ENCODE data around the gene EXOC5.
"Not testable (repeated sequence)": the region's sequence is repeated elsewhere in the genome, so short reads cannot be mapped to it uniquely, and the experiment has no call there.

Gene EXOC5

DNA sequence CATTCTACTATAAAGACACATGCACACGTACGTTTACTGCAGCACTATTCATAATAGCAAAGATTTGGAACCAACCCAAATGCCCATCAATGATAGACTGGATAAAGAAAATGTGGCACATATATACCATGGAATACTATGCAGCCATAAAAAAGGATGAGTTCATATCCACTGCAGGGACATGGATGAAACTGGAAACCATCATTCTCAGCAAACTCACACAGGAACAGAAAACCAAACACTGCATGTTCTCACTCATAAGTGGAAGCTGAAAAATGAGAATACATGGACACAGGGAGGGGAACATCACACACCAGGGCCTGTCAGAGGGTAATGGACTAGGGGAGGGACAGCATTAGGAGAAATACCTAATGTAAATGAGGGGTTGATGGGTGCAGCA, 10.5 kb downstream of the EXOC5 start:
- not testable (repeated sequence) for DNase-seq

DNA sequence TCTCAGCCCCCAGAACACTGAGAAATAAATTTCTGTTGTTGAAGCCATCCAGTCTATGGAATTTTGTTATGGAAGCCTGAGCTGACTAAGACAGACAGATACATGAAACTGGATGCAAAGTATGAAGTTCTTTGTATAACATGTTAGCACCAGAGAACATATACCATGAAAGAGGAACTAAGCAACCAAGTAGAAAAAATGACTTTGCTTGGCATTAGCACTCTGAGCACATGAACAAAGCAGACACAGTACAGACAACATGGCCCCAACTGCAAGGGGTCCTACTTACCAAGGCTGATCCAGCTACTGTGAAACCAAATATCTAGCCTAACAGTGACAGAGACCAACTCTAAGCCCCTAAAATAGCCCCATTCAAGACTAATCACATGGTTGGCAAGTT, 13.8 kb downstream of the EXOC5 start:
- no peak for DNase-seq

DNA sequence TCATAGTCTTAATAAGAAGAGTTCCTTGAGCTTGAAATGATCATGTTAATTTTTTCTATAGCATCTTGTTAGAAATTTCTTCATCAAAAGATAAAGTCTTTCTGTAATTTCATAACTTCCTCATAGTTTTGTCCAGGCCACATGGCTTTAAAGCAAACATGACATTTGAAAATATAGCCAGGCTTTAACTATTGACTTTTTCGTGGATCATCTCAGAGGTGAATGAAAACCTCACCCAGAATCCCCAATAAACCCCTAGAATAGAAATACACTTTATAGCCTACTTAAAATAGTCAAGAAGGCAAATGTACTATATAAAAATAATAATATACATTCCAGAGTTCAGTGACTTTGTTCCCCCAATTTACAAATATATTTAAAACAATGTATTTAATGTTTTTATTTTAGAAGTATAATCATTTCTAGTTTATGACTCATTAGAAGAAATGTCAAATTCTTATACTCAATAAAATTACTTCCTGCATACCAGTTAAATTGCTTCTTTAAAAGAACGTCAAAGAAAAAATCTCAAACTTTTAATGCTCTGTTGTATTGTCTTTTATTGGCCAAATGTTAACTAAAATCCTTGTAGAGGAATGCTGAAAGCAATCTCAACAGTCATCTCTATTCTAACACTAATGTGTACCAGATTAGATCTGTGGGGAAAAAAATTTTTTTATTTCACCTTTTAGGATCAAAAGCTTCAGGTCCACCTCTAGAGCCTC, 21.6 kb downstream of the EXOC5 start:
- DNase-seq: no peak

DNA sequence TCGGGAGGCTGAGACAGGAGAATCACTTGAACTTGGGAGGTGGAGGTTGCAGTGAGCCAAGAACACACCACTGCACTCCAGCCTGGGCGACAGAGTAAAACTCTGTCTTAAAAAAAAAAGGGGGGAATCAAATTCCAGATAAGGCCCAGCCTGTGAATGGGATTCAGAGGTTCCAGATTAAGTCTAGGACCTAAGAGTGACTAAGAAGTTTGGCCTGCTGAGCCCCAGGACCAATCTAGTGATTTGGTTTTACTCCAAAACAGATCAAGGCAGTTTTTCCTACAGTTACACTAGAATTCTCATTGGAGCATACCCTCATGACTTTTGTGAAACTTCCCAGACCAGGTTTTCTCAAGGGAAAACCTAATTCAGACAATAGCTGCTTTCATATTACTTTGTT, 22.8 kb downstream of the EXOC5 start:
- no peak for DNase-seq

- no peak for DNase-seq
Measured at GRCh38 chr14:57244106-57244505, 24.6 kb downstream of the EXOC5 start.

- DNase-seq: no peak
Measured at GRCh38 chr14:57243320-57243719, 25.4 kb downstream of the EXOC5 start.

DNA sequence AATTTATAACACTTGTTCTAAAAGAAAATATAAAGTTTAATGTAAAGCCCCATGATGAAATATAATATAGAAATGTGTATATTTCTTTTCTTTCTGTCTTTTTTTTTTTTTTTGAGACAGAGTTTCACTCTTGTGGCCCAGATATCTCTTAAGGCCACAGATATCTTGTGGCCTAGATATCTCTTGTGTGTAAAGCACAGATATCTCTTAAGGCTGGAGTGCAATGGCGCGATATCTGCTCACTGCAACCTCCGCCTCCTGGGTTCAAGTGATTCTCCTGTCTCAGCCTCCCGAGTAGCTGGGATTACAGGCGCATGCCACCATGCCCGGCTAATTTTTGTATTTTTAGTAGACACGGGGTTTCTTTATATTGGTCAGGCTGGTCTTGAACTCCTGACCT, 28.6 kb downstream of the EXOC5 start:
- not testable (repeated sequence) for DNase-seq

GRCh38 chr14:57232006-57232405, 36.7 kb downstream of the EXOC5 start:
- DNase-seq: peak; percentile 60 to 88

DNA sequence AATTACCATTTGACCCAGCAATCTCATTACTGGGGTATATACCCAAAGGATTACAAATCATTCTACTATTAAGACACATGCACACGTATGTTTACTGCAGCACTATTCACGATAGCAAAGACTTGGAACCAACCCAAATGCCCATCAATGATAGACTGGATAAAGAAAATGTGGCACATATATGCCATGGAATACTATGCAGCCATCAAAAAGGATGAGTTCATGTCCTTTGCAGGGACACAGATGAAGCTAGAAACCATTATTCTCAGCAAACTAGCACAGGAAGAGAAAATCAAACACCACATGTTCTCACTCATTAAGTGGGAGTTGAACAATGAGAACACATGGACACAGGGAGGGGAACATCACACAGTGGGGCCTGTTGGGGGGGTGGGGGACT, 40.4 kb downstream of the EXOC5 start:
- not testable (repeated sequence) for DNase-seq

DNA sequence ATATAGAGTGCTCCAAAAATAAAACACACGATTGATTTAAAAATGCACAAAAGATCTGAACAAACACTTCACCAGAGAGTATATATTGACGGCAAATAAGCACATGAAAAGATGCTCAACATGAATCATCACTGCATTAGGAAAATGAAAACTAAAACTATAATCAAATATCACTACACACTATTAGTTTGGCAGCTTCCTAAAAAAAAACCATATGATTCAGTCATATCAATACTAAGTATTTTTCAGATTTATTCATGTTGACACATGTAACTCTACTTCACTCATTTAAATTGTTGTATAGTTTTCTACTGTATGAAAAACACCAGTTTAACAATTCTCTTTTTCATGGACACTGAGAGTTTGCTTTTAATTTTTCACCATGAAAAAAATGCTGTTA, 41.6 kb downstream of the EXOC5 start:
- DNase-seq: no peak

DNA sequence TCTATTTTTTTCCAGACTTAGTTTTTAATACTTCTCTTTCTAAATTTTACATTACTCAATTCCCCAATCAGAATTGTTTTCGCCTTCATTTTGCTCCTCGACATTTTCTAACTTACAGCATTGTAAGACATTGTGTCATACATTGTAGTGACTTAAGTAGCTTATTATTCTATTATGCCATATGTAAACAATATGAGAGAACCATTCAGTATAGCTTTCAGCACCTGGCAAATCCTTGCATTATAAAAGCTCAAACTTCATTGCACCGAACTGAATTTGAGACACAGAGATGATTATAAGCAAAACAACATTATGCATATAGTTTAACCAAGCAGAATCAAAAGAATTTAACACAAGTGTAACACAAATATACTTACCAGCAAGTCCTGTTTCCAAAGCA, 46.8 kb downstream of the EXOC5 start:
- no peak for DNase-seq

- no peak for DNase-seq
Measured at GRCh38 chr14:57212919-57213318, 55.8 kb downstream of the EXOC5 start.

DNA sequence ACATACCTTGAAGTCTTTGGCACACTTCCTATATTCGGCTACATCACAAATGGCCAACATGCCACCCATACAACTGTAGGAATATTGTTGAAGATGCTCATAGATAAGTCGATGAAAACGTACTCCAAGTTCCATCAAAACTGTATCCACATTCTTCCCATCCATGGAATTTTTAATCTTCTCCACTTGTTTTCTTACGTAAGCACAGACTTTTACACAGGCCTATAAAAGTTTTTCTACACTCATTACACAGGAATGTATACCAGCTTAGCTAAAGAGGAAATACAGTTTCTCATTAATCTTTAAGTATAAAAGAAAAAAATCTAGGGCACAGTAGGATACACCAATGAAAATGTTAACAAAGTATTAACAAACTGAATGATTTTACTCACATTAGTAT, 59.1 kb downstream of the EXOC5 start:
- DNase-seq: no peak

DNA sequence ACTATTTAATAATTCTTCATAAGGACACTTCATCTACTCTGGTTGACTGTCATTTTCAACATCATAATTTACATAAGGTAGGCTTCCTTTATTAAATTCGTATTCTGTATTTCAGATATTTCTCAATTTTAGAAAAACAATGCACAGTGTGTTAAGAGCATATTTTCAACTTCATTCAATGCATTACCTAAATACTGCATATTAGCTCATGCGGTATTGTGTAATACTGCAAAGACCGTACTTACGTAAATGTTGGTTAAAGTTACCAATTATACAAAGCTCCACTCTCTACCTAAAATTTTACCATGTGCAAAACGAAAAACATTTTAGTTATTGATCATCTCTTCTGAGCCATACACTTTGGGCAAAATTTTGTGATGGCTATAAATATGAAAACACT, 62.8 kb downstream of the EXOC5 start:
- peak; percentile 71 to 80 for DNase-seq

GRCh38 chr14:57202672-57203071, 66.0 kb downstream of the EXOC5 start:
- not testable (repeated sequence) for DNase-seq

GRCh38 chr14:57199921-57200320, 68.8 kb downstream of the EXOC5 start:
- DNase-seq: peak; percentile 66 to 81

- no peak for DNase-seq
Measured at GRCh38 chr14:57189070-57189469, 79.6 kb downstream of the EXOC5 start.

GRCh38 chr14:57182760-57183503, 85.8 kb downstream of the EXOC5 start:
- DNase-seq: no peak

- DNase-seq: no peak
Measured at GRCh38 chr14:57179273-57179672, 89.4 kb downstream of the EXOC5 start.

- no peak for DNase-seq
Measured at GRCh38 chr14:57174466-57174865, 94.2 kb downstream of the EXOC5 start.

- DNase-seq: no peak
Measured at GRCh38 chr14:57171903-57172302, 96.8 kb downstream of the EXOC5 start.

DNA sequence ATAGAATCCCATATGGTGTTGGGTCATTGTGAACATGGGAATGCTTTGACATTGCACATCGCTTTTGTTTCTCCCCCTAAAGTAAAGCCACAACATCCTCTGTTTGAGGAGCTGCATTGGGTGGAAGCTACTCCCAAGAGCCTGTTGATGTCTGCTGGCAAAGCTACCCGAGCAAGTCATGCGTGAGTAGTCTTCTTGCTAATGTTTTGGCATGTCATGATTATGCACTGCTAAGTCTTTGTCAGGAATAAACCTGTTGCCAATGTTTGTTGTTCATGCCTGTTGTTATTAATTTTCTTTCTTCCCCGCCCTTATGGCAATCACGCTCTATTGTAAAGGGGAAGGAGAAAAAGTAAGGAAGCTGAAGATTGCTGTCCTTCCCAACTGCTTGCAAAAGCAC, 97.3 kb downstream of the EXOC5 start:
- no peak for DNase-seq

- no peak for DNase-seq
Measured at GRCh38 chr14:57169901-57170300, 98.8 kb downstream of the EXOC5 start.

DNA sequence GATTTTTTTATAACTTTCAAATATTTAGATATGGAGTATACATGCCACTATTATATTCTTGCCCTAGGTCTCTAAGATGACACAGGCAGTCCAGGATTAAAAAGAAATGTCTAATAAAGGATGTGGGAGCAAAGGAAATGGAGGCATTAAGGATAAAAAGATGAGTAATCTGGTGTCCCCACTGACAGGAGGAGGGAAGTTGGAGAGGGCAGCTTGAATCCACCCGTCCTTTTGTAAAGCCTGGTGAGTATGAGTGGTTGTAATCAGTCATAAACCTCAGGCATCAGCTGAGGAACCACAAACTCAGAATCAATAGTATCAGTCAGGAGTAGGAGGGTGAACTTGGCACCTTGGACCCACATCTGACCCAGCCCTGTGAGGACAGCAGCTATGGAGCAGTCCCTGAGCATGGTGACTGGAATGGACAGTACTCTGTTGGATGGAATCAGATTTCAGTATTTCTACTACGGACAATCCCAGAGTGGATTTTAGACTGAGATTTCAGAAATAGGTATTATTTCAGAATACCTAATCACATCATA, 100.5 kb downstream of the EXOC5 start:
- DNase-seq: no peak

All from inflammatory macrophage treated with lipopolysaccharide for 1 hour (primary cell).